RWPE2 (cell line): ENCODE data around the gene CENPP.

Source experiments
- ATAC-seq: fragments of 200-7000 bp; cut with Tn5 transposase; 3 replicates; pipeline ENCODE4 v1.9.1; 2021; ENCODE audit warnings: low read depth
- DNase-seq: peaks from one replicate; pipeline ENCODE4 v3.0.0-alpha.2; 2020; ENCODE audit warnings: low spot score
- H3K27ac ChIP-seq: fragments of 450-650 bp; 2 replicates; pipeline ENCODE4 v1.5.1; 2017; ENCODE audit warnings: mild to moderate bottlenecking; ENCODE audit not compliant: poor library complexity, severe bottlenecking
- H3K27me3 ChIP-seq: fragments of 250-450 bp; sonication (Bioruptor Pico); 2 replicates; pipeline ENCODE4 v1.5.1; 2021; ENCODE audit warnings: mild to moderate bottlenecking, moderate library complexity; ENCODE audit not compliant: insufficient read depth, poor library complexity, severe bottlenecking
- H3K36me3 ChIP-seq: fragments of 250-450 bp; sonication (Bioruptor Pico); 2 replicates; pipeline ENCODE4 v1.5.1; 2020; ENCODE audit warnings: low read depth, mild to moderate bottlenecking, moderate library complexity
- H3K4me1 ChIP-seq: fragments of 250-450 bp; sonication (Bioruptor Pico); 2 replicates; pipeline ENCODE4 v1.5.1; 2021; ENCODE audit warnings: mild to moderate bottlenecking, moderate library complexity; ENCODE audit not compliant: insufficient read depth, poor library complexity, severe bottlenecking
- H3K4me3 ChIP-seq: fragments of 250-450 bp; sonication (Bioruptor Pico); 2 replicates; pipeline ENCODE4 v1.5.1; 2021; ENCODE audit warnings: mild to moderate bottlenecking, moderate library complexity; ENCODE audit not compliant: severe bottlenecking
- H3K9me3 ChIP-seq: fragments of 250-450 bp; sonication (Bioruptor Pico); 2 replicates; pipeline ENCODE4 v1.5.1; 2021; ENCODE audit warnings: mild to moderate bottlenecking, moderate library complexity; ENCODE audit not compliant: severe bottlenecking
- CTCF ChIP-seq: fragments of 450-650 bp; IDR thresholded peaks from one replicate; pipeline ENCODE4 v1.5.1; 2017; ENCODE audit warnings: mild to moderate bottlenecking, moderate library complexity; ENCODE audit not compliant: poor library complexity, severe bottlenecking

Gene CENPP

GRCh38 chr9:92402360-92402759 is 76.6 kb downstream of the CENPP start:
- Histone ChIP-seq H3K4me3 (no peak overlapping the region), H3K36me3 (no peaks in the 10 kb centered on the region), H3K4me1 (no peaks in the 10 kb centered on the region), H3K9me3 (no peaks in the 10 kb centered on the region), H3K27ac (no peak overlapping the region), H3K27me3 (no peaks in the 10 kb centered on the region)
- ATAC-seq, result no peak
- DNase-seq, result no peak
- no peak for TF ChIP-seq CTCF

GRCh38 chr9:92402826-92403745 is 77.3 kb downstream of the CENPP start:
- Histone ChIP-seq H3K36me3 (no peaks in the 10 kb centered on the region), H3K9me3 (no peaks in the 10 kb centered on the region), H3K27ac (no peak overlapping the region), H3K27me3 (no peaks in the 10 kb centered on the region), H3K4me1 (no peaks in the 10 kb centered on the region), H3K4me3 (no peak overlapping the region)
- ATAC-seq, result no peak
- no peak for TF ChIP-seq CTCF
- no peak for DNase-seq

GRCh38 chr9:92404042-92404836 is 78.5 kb downstream of the CENPP start, which contains the start of gene OGN:
Gene OGN, minus strand, starts transcription at chr9:92404578. Its CDS starts 1,171 bp downstream, at chr9:92403407.
- no peaks in the 10 kb centered on the region for H3K27me3 ChIP-seq
- H3K4me1 ChIP-seq, result no peaks in the 10 kb centered on the region
- DNase-seq, result no peak
- no peaks in the 10 kb centered on the region for H3K9me3 ChIP-seq
- no peak for TF ChIP-seq CTCF
- H3K4me3 ChIP-seq, result no peak within 1 kb of the TSS
- H3K27ac ChIP-seq, result no peak within 1 kb of the TSS
- no peaks in the 10 kb centered on the region for H3K36me3 ChIP-seq
- no peak for ATAC-seq

GRCh38 chr9:92405818-92406217 is 80.1 kb downstream of the CENPP start:
- Histone ChIP-seq H3K4me1 (no peaks in the 10 kb centered on the region), H3K36me3 (no peaks in the 10 kb centered on the region), H3K27ac (no peak overlapping the region), H3K4me3 (no peak overlapping the region), H3K9me3 (no peaks in the 10 kb centered on the region), H3K27me3 (no peaks in the 10 kb centered on the region)
- DNase-seq, result no peak
- TF ChIP-seq CTCF, result no peak
- ATAC-seq, result no peak
